OCI-LY7 (cell line): Measurements from ENCODE around the gene ATP8B3. TPM values are rescaled to one million over a fixed set of nuclear protein-coding genes. Genes with fewer than 3 reads are reported as not detected.

Source experiments
- BruUV-seq: library from RNA; stranded (reverse); fragments of 400-500 nt; replicated peaks from 2 replicates; lab custom pipeline; 2021; lab: Mats Ljungman, UMichigan
- CTCF ChIA-PET: fragments of 300-600 bp; sonication (Branson Sonifier 250); formaldehyde crosslinking; loops from one replicate; lab custom pipeline; 2022; ENCODE audit warnings: antibody characterized with exemption; ENCODE audit not compliant: unreplicated experiment; lab: Charles Lee
- POLR2A ChIA-PET: fragments of 300-600 bp; sonication (Branson Sonifier 250); formaldehyde crosslinking; loops from one replicate; lab custom pipeline; 2022; ENCODE audit warnings: antibody characterized with exemption; lab: Charles Lee
- DNase-seq: peaks from one replicate; pipeline ENCODE4 v3.0.0-alpha.2; 2015; ENCODE audit warnings: low spot score
- H2AFZ ChIP-seq: fragments of 200-600 bp; sonication (generic), shearing (Covaris generic); 2 replicates; pipeline ENCODE4 v1.6.1; 2014; ENCODE audit warnings: mild to moderate bottlenecking, antibody characterized with exemption, low read length, moderate library complexity
- H3K27ac ChIP-seq: fragments of 200-600 bp; sonication (generic); 2 replicates; pipeline ENCODE4 v1.5.1; 2014; ENCODE audit warnings: mixed run types, low read depth, mild to moderate bottlenecking, moderate library complexity, low read length, inconsistent platforms; ENCODE audit not compliant: poor library complexity, severe bottlenecking
- H3K36me3 ChIP-seq: fragments of 200-600 bp; sonication (generic); 2 replicates; pipeline ENCODE4 v1.6.1; 2014; ENCODE audit warnings: mild to moderate bottlenecking, antibody characterized with exemption, low read length, moderate library complexity, mixed read lengths; ENCODE audit not compliant: insufficient read depth
- H3K4me1 ChIP-seq: fragments of 200-600 bp; sonication (generic); 2 replicates; pipeline ENCODE4 v1.5.1; 2014; ENCODE audit warnings: mild to moderate bottlenecking, low read length; ENCODE audit not compliant: insufficient read depth, poor library complexity, severe bottlenecking
- H3K4me2 ChIP-seq: fragments of 200-600 bp; sonication (generic); 2 replicates; pipeline ENCODE4 v1.6.1; 2014; ENCODE audit warnings: mild to moderate bottlenecking, low read length
- H3K4me3 ChIP-seq: fragments of 200-600 bp; sonication (generic); 2 replicates; pipeline ENCODE4 v1.5.1; 2014; ENCODE audit warnings: mild to moderate bottlenecking, low read depth, low read length; ENCODE audit not compliant: poor library complexity, severe bottlenecking
- H3K79me2 ChIP-seq: fragments of 200-600 bp; sonication (generic); 2 replicates; pipeline ENCODE4 v1.6.1; 2016; ENCODE audit warnings: low read depth, mild to moderate bottlenecking, low read length, moderate library complexity, mixed read lengths; ENCODE audit not compliant: insufficient read depth
- H3K9me2 ChIP-seq: fragments of 200-600 bp; sonication (generic); 2 replicates; pipeline ENCODE4 v1.6.1; 2016; ENCODE audit warnings: mild to moderate bottlenecking, low read length, mixed read lengths; ENCODE audit not compliant: insufficient read depth
- H3K9me3 ChIP-seq: fragments of 200-600 bp; sonication (generic); 2 replicates; pipeline ENCODE4 v1.6.1; 2014; ENCODE audit warnings: mild to moderate bottlenecking, mixed run types, low read length, mixed read lengths
- H4K20me1 ChIP-seq: fragments of 200-600 bp; sonication (generic); 2 replicates; pipeline ENCODE4 v1.6.1; 2014; ENCODE audit warnings: mild to moderate bottlenecking, antibody characterized with exemption, low read length, moderate library complexity, mixed read lengths; ENCODE audit not compliant: insufficient read depth
- EZH2phosphoT487 ChIP-seq: fragments of 200-600 bp; sonication (generic); IDR thresholded peaks from 2 replicates; pipeline ENCODE4 v1.6.1; 2018; ENCODE audit warnings: low read depth, borderline replicate concordance, mild to moderate bottlenecking, mixed run types, antibody characterized with exemption, low read length, moderate library complexity, mixed read lengths
- intact Hi-C: fragments of 100-400 bp; cut with micrococcal nuclease; formaldehyde crosslinking; loops from one replicate; pipeline ENCODE4 v1.10.0; 2022; ENCODE audit not compliant: unreplicated experiment
- total RNA-seq, 2 experiments: library from RNA; depleted of rRNA in 1 of 2; stranded (reverse); fragments of >200 nt in 1 of 2; shearing (Covaris generic) in 1 of 2; gene quantifications; 2 replicates each; pipeline ENCODE4 v1.2.3, GENCODE V29; 2014 to 2022
- TF ChIP-seq, protein P1 (sequence below): fragments of 200-600 bp; sonication (generic); conservative IDR thresholded peaks from 2 replicates; pipeline ENCODE4 v1.5.1; 2014; ENCODE audit warnings: mild to moderate bottlenecking, antibody characterized with exemption, low read length, moderate library complexity, mixed read lengths

ATP8B3 gene
- total RNA-seq, 2 experiments from 2014 or later = 5.9 to 19.3 TPM

GRCh38 chr19:1815605-1816529 lies 3.8 kb upstream of the ATP8B3 start:
- ChIA-PET CTCF (no interaction called here), POLR2A (no interaction called here)
- H3K9me2 ChIP-seq = no peaks in the 10 kb centered on the region
- no peaks in the 10 kb centered on the region for H3K79me2 ChIP-seq
- DNase-seq = no peak
- H3K27ac ChIP-seq = no peak overlapping the region
- no peak overlapping the region for H2AFZ ChIP-seq
- no peaks in the 10 kb centered on the region for H3K9me3 ChIP-seq
- H3K4me2 ChIP-seq = no peak overlapping the region
- H3K4me3 ChIP-seq = no peak overlapping the region
- BruUV-seq = no TSS peak
- H3K4me1 ChIP-seq = peaks cover 18% of the 10 kb centered on the region
- TF ChIP-seq EZH2phosphoT487 = no peak
- TF ChIP-seq, protein P1, sequence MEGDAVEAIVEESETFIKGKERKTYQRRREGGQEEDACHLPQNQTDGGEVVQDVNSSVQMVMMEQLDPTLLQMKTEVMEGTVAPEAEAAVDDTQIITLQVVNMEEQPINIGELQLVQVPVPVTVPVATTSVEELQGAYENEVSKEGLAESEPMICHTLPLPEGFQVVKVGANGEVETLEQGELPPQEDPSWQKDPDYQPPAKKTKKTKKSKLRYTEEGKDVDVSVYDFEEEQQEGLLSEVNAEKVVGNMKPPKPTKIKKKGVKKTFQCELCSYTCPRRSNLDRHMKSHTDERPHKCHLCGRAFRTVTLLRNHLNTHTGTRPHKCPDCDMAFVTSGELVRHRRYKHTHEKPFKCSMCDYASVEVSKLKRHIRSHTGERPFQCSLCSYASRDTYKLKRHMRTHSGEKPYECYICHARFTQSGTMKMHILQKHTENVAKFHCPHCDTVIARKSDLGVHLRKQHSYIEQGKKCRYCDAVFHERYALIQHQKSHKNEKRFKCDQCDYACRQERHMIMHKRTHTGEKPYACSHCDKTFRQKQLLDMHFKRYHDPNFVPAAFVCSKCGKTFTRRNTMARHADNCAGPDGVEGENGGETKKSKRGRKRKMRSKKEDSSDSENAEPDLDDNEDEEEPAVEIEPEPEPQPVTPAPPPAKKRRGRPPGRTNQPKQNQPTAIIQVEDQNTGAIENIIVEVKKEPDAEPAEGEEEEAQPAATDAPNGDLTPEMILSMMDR = no peak
- intact Hi-C loops = no loop called here
- peaks cover 55% of the 10 kb centered on the region for H3K36me3 ChIP-seq
- no peaks in the 10 kb centered on the region for H4K20me1 ChIP-seq

GRCh38 chr19:1814833-1815604 lies 2.9 kb upstream of the ATP8B3 start:
- H3K4me1 ChIP-seq = peaks cover 18% of the 10 kb centered on the region
- H3K4me3 ChIP-seq = no peak overlapping the region
- H3K27ac ChIP-seq = no peak overlapping the region
- ChIA-PET CTCF (interaction anchor here (0.5 kb wide), 1 partner anchor 11 kb away, joined by 7 read pairs; no protein-coding TSS in a partner anchor), POLR2A (no interaction called here)
- no peak overlapping the region for H3K4me2 ChIP-seq
- no peak for TF ChIP-seq EZH2phosphoT487
- TF ChIP-seq, protein P1 = no peak
- H4K20me1 ChIP-seq = no peaks in the 10 kb centered on the region
- intact Hi-C loops = loop anchor here (5.0 kb wide), 1 partner anchor 208 kb away; the partner anchor contains the start of gene UQCR11
- H3K36me3 ChIP-seq = peaks cover 46% of the 10 kb centered on the region; the same call in 1 of the 2 replicates
- H3K9me2 ChIP-seq = no peaks in the 10 kb centered on the region
- H3K79me2 ChIP-seq = no peaks in the 10 kb centered on the region
- H2AFZ ChIP-seq = no peak overlapping the region
- DNase-seq = no peak
- BruUV-seq = TSS peak; percentile 88
- no peaks in the 10 kb centered on the region for H3K9me3 ChIP-seq
